Neural crest cell (in vitro differentiated cells): Measurements from ENCODE around the gene DNAJC5. TPM values are rescaled to one million over a fixed set of nuclear protein-coding genes. Genes with fewer than 3 reads are reported as not detected.

Experiments
- DNase-seq: peaks from one replicate; pipeline ENCODE4 v3.0.0; 2021; ENCODE audit warnings: low read depth, mixed read lengths, low spot score
- H3K27ac Mint-ChIP-seq: one replicate; pipeline ENCODE4 v1.8.0; 2021; ENCODE audit warnings: mild to moderate bottlenecking, mixed read lengths; ENCODE audit not compliant: unreplicated experiment
- H3K27me3 Mint-ChIP-seq: 2 replicates; pipeline ENCODE4 v1.8.0; 2021; ENCODE audit warnings: low read depth, mild to moderate bottlenecking, mixed read lengths
- H3K36me3 Mint-ChIP-seq: 2 replicates; pipeline ENCODE4 v1.8.0; 2021; ENCODE audit warnings: low read depth, mild to moderate bottlenecking, mixed read lengths
- H3K4me1 Mint-ChIP-seq: 2 replicates; pipeline ENCODE4 v1.8.0; 2021; ENCODE audit warnings: mixed read lengths
- H3K4me3 Mint-ChIP-seq: one replicate; pipeline ENCODE4 v1.8.0; 2021; ENCODE audit warnings: mild to moderate bottlenecking, mixed read lengths
- H3K9me3 Mint-ChIP-seq: 2 replicates; pipeline ENCODE4 v1.8.0; 2021; ENCODE audit warnings: mixed read lengths
- CTCF ChIP-seq: fragments of 200-600 bp; sonication (generic); conservative IDR thresholded peaks from 2 replicates; pipeline ENCODE4 v1.5.0; 2021; ENCODE audit warnings: antibody characterized with exemption, mild to moderate bottlenecking
- total RNA-seq: library from RNA; stranded (reverse); gene quantifications from 2 replicates; pipeline ENCODE4 v1.2.1, GENCODE V29; 2021

DNAJC5 gene
- total RNA-seq, 1 donor from 2014 or later = 46.9 TPM

GRCh38 chr20:63947638-63948456, 52.9 kb downstream of the DNAJC5 start:
- no peak for TF ChIP-seq CTCF
- peak overlapping the region; percentile 75 for H3K4me3 Mint-ChIP-seq
- H3K4me1 Mint-ChIP-seq = peaks cover 27% of the 10 kb centered on the region
- H3K36me3 Mint-ChIP-seq = peaks cover 2% of the 10 kb centered on the region
- DNase-seq = no peak
- H3K27ac Mint-ChIP-seq = peak overlapping the region; percentile 59
- no peaks in the 10 kb centered on the region for H3K9me3 Mint-ChIP-seq
- H3K27me3 Mint-ChIP-seq = peaks cover 8% of the 10 kb centered on the region

- peaks cover 8% of the 10 kb centered on the region for H3K27me3 Mint-ChIP-seq
- no peaks in the 10 kb centered on the region for H3K9me3 Mint-ChIP-seq
- DNase-seq = no peak
- TF ChIP-seq CTCF = no peak
- H3K36me3 Mint-ChIP-seq = peaks cover under 1% of the 10 kb centered on the region
- peaks cover 45% of the 10 kb centered on the region for H3K4me1 Mint-ChIP-seq
- H3K4me3 Mint-ChIP-seq = no peak overlapping the region
- no peak overlapping the region for H3K27ac Mint-ChIP-seq
These were observed 55.9 kb downstream of the DNAJC5 start for GRCh38 chr20:63950701-63951397.

GRCh38 chr20:63951398-63952209, 56.7 kb downstream of the DNAJC5 start:
- peaks cover 8% of the 10 kb centered on the region for H3K27me3 Mint-ChIP-seq
- H3K9me3 Mint-ChIP-seq = no peaks in the 10 kb centered on the region
- H3K4me1 Mint-ChIP-seq = peaks cover 45% of the 10 kb centered on the region

GRCh38 chr20:63952210-63952535, 57.2 kb downstream of the DNAJC5 start:
- no peak for DNase-seq
- peaks cover 5% of the 10 kb centered on the region for H3K27me3 Mint-ChIP-seq
- no peak overlapping the region for H3K4me3 Mint-ChIP-seq
- no peak overlapping the region for H3K27ac Mint-ChIP-seq
- H3K4me1 Mint-ChIP-seq = peaks cover 41% of the 10 kb centered on the region
- H3K9me3 Mint-ChIP-seq = no peaks in the 10 kb centered on the region
- TF ChIP-seq CTCF = no peak
- no peaks in the 10 kb centered on the region for H3K36me3 Mint-ChIP-seq

More at GRCh38 chr20:63951398-63952209, 56.7 kb downstream of the DNAJC5 start:
- no peak for TF ChIP-seq CTCF
- DNase-seq = no peak
- no peaks in the 10 kb centered on the region for H3K36me3 Mint-ChIP-seq
- H3K27ac Mint-ChIP-seq = no peak overlapping the region
- H3K4me3 Mint-ChIP-seq = no peak overlapping the region

GRCh38 chr20:63952769-63953168, 57.8 kb downstream of the DNAJC5 start:
- Mint-ChIP-seq H3K27me3 (peaks cover 4% of the 10 kb centered on the region), H3K4me1 (peaks cover 40% of the 10 kb centered on the region), H3K4me3 (peak overlapping the region; percentile 88), H3K27ac (no peak overlapping the region), H3K9me3 (no peaks in the 10 kb centered on the region), H3K36me3 (no peaks in the 10 kb centered on the region)
- DNase-seq = no peak
- no peak for TF ChIP-seq CTCF
